Astrocyte (in vitro differentiated cells and primary cell): ENCODE data around the gene EYS. TPM values are rescaled to one million over a fixed set of nuclear protein-coding genes. Genes with fewer than 3 reads are reported as not detected.

Experiments used
- DNase-seq: peaks from one replicate; pipeline ENCODE4 v3.0.0-alpha.2; 2010; ENCODE audit warnings: low read depth
- FAIRE-seq: peaks from 2 replicates; lab custom pipeline; 2011; peaks lifted over from hg19 to GRCh38; lab: Jason Lieb, UNC
- H2AFZ ChIP-seq: 2 replicates; pipeline ENCODE4 v1.6.0; 2012; ENCODE audit warnings: low read depth, low read length, inconsistent platforms
- H3K27ac ChIP-seq: 2 replicates; pipeline ENCODE4 v1.5.1; 2011; ENCODE audit warnings: low read depth, low read length, inconsistent platforms
- H3K27me3 ChIP-seq: 2 replicates; pipeline ENCODE4 v1.6.0; 2011; ENCODE audit warnings: low read length, inconsistent platforms; ENCODE audit not compliant: insufficient read depth
- H3K36me3 ChIP-seq: 2 replicates; pipeline ENCODE4 v1.5.1; 2011; ENCODE audit warnings: low read length, inconsistent platforms; ENCODE audit not compliant: insufficient read depth
- H3K4me1 ChIP-seq: 2 replicates; pipeline ENCODE4 v1.5.1; 2011; ENCODE audit warnings: low read length, inconsistent platforms; ENCODE audit not compliant: insufficient read depth
- H3K4me2 ChIP-seq: 2 replicates; pipeline ENCODE4 v1.6.0; 2012; ENCODE audit warnings: low read length, inconsistent platforms
- H3K4me3 ChIP-seq: 2 replicates; pipeline ENCODE4 v1.5.1; 2011; ENCODE audit warnings: low read depth, mild to moderate bottlenecking, low read length, inconsistent platforms; ENCODE audit not compliant: insufficient read depth
- H3K79me2 ChIP-seq: 2 replicates; pipeline ENCODE4 v1.6.0; 2012; ENCODE audit warnings: mild to moderate bottlenecking, low read length, inconsistent platforms; ENCODE audit not compliant: insufficient read depth
- H3K9ac ChIP-seq: 2 replicates; pipeline ENCODE4 v1.6.0; 2012; ENCODE audit warnings: mild to moderate bottlenecking, low read length, inconsistent platforms
- H3K9me3 ChIP-seq: 2 replicates; pipeline ENCODE4 v1.5.1; 2012; ENCODE audit warnings: low read depth, mild to moderate bottlenecking, low read length, inconsistent platforms; ENCODE audit not compliant: insufficient read depth
- H4K20me1 ChIP-seq: 2 replicates; pipeline ENCODE4 v1.6.0; 2012; ENCODE audit warnings: low read length, inconsistent platforms; ENCODE audit not compliant: insufficient read depth
- H3K27ac Mint-ChIP-seq: one replicate; pipeline ENCODE4 v1.8.0; 2021; ENCODE audit warnings: mild to moderate bottlenecking, mixed read lengths; ENCODE audit not compliant: unreplicated experiment
- H3K27me3 Mint-ChIP-seq: one replicate; pipeline ENCODE4 v1.8.0; 2021; ENCODE audit warnings: low read depth, mixed read lengths; ENCODE audit not compliant: unreplicated experiment
- H3K36me3 Mint-ChIP-seq: one replicate; pipeline ENCODE4 v1.8.0; 2021; ENCODE audit warnings: low read depth, mixed read lengths; ENCODE audit not compliant: unreplicated experiment
- H3K4me1 Mint-ChIP-seq: one replicate; pipeline ENCODE4 v1.8.0; 2021; ENCODE audit warnings: low read depth, mixed read lengths; ENCODE audit not compliant: unreplicated experiment
- H3K4me3 Mint-ChIP-seq: one replicate; pipeline ENCODE4 v1.8.0; 2021; ENCODE audit warnings: mild to moderate bottlenecking, moderate library complexity, mixed read lengths; ENCODE audit not compliant: unreplicated experiment
- H3K9me3 Mint-ChIP-seq: one replicate; pipeline ENCODE4 v1.8.0; 2021; ENCODE audit warnings: mild to moderate bottlenecking, mixed read lengths; ENCODE audit not compliant: unreplicated experiment
- CTCF ChIP-seq: IDR thresholded peaks from 2 replicates; pipeline ENCODE4 v1.5.1; 2011; ENCODE audit warnings: low read depth, mild to moderate bottlenecking, inconsistent platforms, low read length, moderate library complexity; ENCODE audit not compliant: insufficient read depth
- EZH2 ChIP-seq: IDR thresholded peaks from 2 replicates; pipeline ENCODE4 v1.6.1; 2012; ENCODE audit warnings: mild to moderate bottlenecking, low read length, inconsistent platforms; ENCODE audit not compliant: insufficient read depth
- total RNA-seq: library from RNA; stranded (reverse); gene quantifications from 2 replicates; pipeline ENCODE4 v1.2.1, GENCODE V29; 2021

Gene EYS
- total RNA-seq, 1 donor from 2014 or later: 0.16 TPM

DNA sequence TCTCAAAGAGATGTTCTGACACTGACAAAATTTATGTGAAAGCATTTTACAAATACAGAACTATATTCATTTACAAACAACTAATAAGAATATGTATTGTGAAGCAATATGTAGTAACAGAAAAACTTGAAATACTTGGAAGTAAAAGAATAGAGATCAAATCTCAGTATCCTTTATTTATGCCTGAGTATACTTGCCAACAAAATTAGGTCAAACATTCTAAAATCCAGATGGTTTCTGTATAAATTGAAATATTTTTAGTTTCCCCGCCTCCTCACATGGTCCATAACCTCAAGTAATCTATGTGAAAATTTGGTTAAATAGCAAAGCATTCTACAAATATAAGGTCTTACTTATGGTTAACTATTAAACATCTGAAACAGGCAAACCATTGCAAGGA is 545.4 kb downstream of the EYS start:
- no peaks in the 10 kb centered on the region for H3K27me3 ChIP-seq
- no peaks in the 10 kb centered on the region for H3K9me3 ChIP-seq
- H3K27ac ChIP-seq: no peak overlapping the region
- H3K9ac ChIP-seq: no peak overlapping the region
- H3K4me3 ChIP-seq: no peak overlapping the region
- Mint-ChIP-seq H3K4me1 (no peaks in the 10 kb centered on the region), H3K27ac (no peak overlapping the region), H3K36me3 (no peaks in the 10 kb centered on the region), H3K4me3 (no peak overlapping the region), H3K9me3 (no peaks in the 10 kb centered on the region), H3K27me3 (no peaks in the 10 kb centered on the region)
- H3K4me1 ChIP-seq: no peaks in the 10 kb centered on the region
- TF ChIP-seq EZH2 (no peak), CTCF (no peak)
- no peaks in the 10 kb centered on the region for H3K79me2 ChIP-seq
- H3K4me2 ChIP-seq: no peak overlapping the region
- FAIRE-seq (no peak), DNase-seq (no peak)
- no peaks in the 10 kb centered on the region for H4K20me1 ChIP-seq
- H3K36me3 ChIP-seq: no peaks in the 10 kb centered on the region
- no peak overlapping the region for H2AFZ ChIP-seq

- no peak overlapping the region for H3K4me3 Mint-ChIP-seq
- no peaks in the 10 kb centered on the region for H3K4me1 ChIP-seq
Measured at GRCh38 chr6:65157025-65157424, 550.0 kb downstream of the EYS start.

More at GRCh38 chr6:65157025-65157424, 550.0 kb downstream of the EYS start:
- no peak for TF ChIP-seq CTCF
- Histone ChIP-seq H4K20me1 (no peaks in the 10 kb centered on the region), H3K4me2 (no peak overlapping the region), H3K4me3 (no peak overlapping the region), H3K27me3 (no peaks in the 10 kb centered on the region), H3K36me3 (no peaks in the 10 kb centered on the region), H3K79me2 (no peaks in the 10 kb centered on the region), H3K9me3 (no peaks in the 10 kb centered on the region), H3K27ac (no peak overlapping the region), H3K9ac (no peak overlapping the region), H2AFZ (no peak overlapping the region)
- H3K9me3 Mint-ChIP-seq: no peaks in the 10 kb centered on the region
- FAIRE-seq (no peak), DNase-seq (no peak)
- H3K36me3 Mint-ChIP-seq: no peaks in the 10 kb centered on the region
- no peak overlapping the region for H3K27ac Mint-ChIP-seq
- H3K27me3 Mint-ChIP-seq: no peaks in the 10 kb centered on the region
- peaks cover 5% of the 10 kb centered on the region for H3K4me1 Mint-ChIP-seq
